ENCODE results near the gene SNRPA.

Gene SNRPA

GRCh38 chr19:40705950-40706619, 44.9 kb upstream of the SNRPA start:
- Histone ChIP-seq H2AFZ (ENCODE audit: low read depth, low read length) (no peak overlapping the region), H3K36me3 (ENCODE audit: insufficient read depth, low read length) (peaks cover 43% of the 10 kb centered on the region), H3K27ac (ENCODE audit: low read length) (no peak overlapping the region), H3K4me1 (ENCODE audit: insufficient read depth, low read length) (no peaks in the 10 kb centered on the region), H3K4me3 (ENCODE audit: low read depth in 1 of 2, low read length in 2 of 2) (no peak overlapping the region), H3K9ac (ENCODE audit: low read depth, low read length) (no peak overlapping the region), H3K79me2 (ENCODE audit: insufficient read depth, low read length) (no peaks in the 10 kb centered on the region), H4K20me1 (ENCODE audit: insufficient read depth, low read length) (no peaks in the 10 kb centered on the region), H3K4me2 (ENCODE audit: insufficient read depth, low read length) (no peak overlapping the region), H3K27me3 (ENCODE audit: insufficient read depth, low read length, poor library complexity) (no peaks in the 10 kb centered on the region), H3K9me3 (ENCODE audit: insufficient read depth, low read length, severe bottlenecking) (no peaks in the 10 kb centered on the region)
- no peak for ATAC-seq (ENCODE audit: insufficient read depth, low read depth)
- TF ChIP-seq CTCF (IDR thresholded peaks at IDR 0.05; ENCODE audit: borderline replicate concordance, extremely low read depth, low read length, poor library complexity, severe bottlenecking) (no peak), EZH2 (IDR thresholded peaks at IDR 0.05; ENCODE audit: borderline replicate concordance, low read depth, low read length, severe bottlenecking) (no peak)
- DNase-seq = no peak

GRCh38 chr19:40707615-40708014, 43.4 kb upstream of the SNRPA start:
- no peak for TF ChIP-seq EZH2 (IDR thresholded peaks at IDR 0.05; ENCODE audit: borderline replicate concordance, low read depth, low read length, severe bottlenecking)
- TF ChIP-seq CTCF (IDR thresholded peaks at IDR 0.05; ENCODE audit: borderline replicate concordance, extremely low read depth, low read length, poor library complexity, severe bottlenecking) = no peak
- Histone ChIP-seq H3K27ac (ENCODE audit: low read length) (no peak overlapping the region), H3K9ac (ENCODE audit: low read depth, low read length) (no peak overlapping the region), H3K4me1 (ENCODE audit: insufficient read depth, low read length) (no peaks in the 10 kb centered on the region), H3K79me2 (ENCODE audit: insufficient read depth, low read length) (no peaks in the 10 kb centered on the region), H3K27me3 (ENCODE audit: insufficient read depth, low read length, poor library complexity) (no peaks in the 10 kb centered on the region), H4K20me1 (ENCODE audit: insufficient read depth, low read length) (no peaks in the 10 kb centered on the region), H3K36me3 (ENCODE audit: insufficient read depth, low read length) (peaks cover 31% of the 10 kb centered on the region), H2AFZ (ENCODE audit: low read depth, low read length) (no peak overlapping the region), H3K4me2 (ENCODE audit: insufficient read depth, low read length) (no peak overlapping the region), H3K9me3 (ENCODE audit: insufficient read depth, low read length, severe bottlenecking) (no peaks in the 10 kb centered on the region), H3K4me3 (ENCODE audit: low read depth in 1 of 2, low read length in 2 of 2) (no peak overlapping the region)
- DNase-seq (no peak), ATAC-seq (ENCODE audit: insufficient read depth, low read depth) (no peak)

GRCh38 chr19:40709817-40710216, 41.2 kb upstream of the SNRPA start:
- DNase-seq = no peak
- no peak overlapping the region for H3K27ac ChIP-seq (ENCODE audit: low read length)

More at GRCh38 chr19:40709817-40710216, 41.2 kb upstream of the SNRPA start:
- Histone ChIP-seq H3K4me2 (ENCODE audit: insufficient read depth, low read length) (no peak overlapping the region), H3K4me1 (ENCODE audit: insufficient read depth, low read length) (peaks cover 10% of the 10 kb centered on the region), H3K9ac (ENCODE audit: low read depth, low read length) (no peak overlapping the region), H4K20me1 (ENCODE audit: insufficient read depth, low read length) (no peaks in the 10 kb centered on the region), H3K4me3 (ENCODE audit: low read depth in 1 of 2, low read length in 2 of 2) (no peak overlapping the region), H3K36me3 (ENCODE audit: insufficient read depth, low read length) (peaks cover 14% of the 10 kb centered on the region), H3K27me3 (ENCODE audit: insufficient read depth, low read length, poor library complexity) (no peaks in the 10 kb centered on the region), H2AFZ (ENCODE audit: low read depth, low read length) (no peak overlapping the region), H3K9me3 (ENCODE audit: insufficient read depth, low read length, severe bottlenecking) (no peaks in the 10 kb centered on the region), H3K79me2 (ENCODE audit: insufficient read depth, low read length) (peaks cover 5% of the 10 kb centered on the region; the same call in 1 of the 2 replicates)
- TF ChIP-seq EZH2 (IDR thresholded peaks at IDR 0.05; ENCODE audit: borderline replicate concordance, low read depth, low read length, severe bottlenecking) (no peak), CTCF (IDR thresholded peaks at IDR 0.05; ENCODE audit: borderline replicate concordance, extremely low read depth, low read length, poor library complexity, severe bottlenecking) (no peak)
- ATAC-seq (ENCODE audit: insufficient read depth, low read depth) = no peak
